ENCODE results near the gene DLGAP1.

Gene DLGAP1

GRCh38 chr18:4236940-4237663 lies 218.0 kb downstream of the DLGAP1 start:
- no peak for DNase-seq

- no peak for DNase-seq
Measured at GRCh38 chr18:4233468-4233867, 221.6 kb downstream of the DLGAP1 start.

GRCh38 chr18:4232656-4233055 lies 222.5 kb downstream of the DLGAP1 start:
- no peak for DNase-seq

GRCh38 chr18:4231260-4231659 lies 223.8 kb downstream of the DLGAP1 start:
- no peak for DNase-seq

- DNase-seq, result no peak
Measured at GRCh38 chr18:4230450-4231168, 224.5 kb downstream of the DLGAP1 start.

GRCh38 chr18:4224031-4224704 lies 230.9 kb downstream of the DLGAP1 start:
- DNase-seq, result no peak

GRCh38 chr18:4211111-4211837 lies 243.8 kb downstream of the DLGAP1 start:
- no peak for DNase-seq

- no peak for DNase-seq
Measured at GRCh38 chr18:4208366-4208765, 246.7 kb downstream of the DLGAP1 start.

- DNase-seq, result no peak
Measured at GRCh38 chr18:4207383-4207985, 247.6 kb downstream of the DLGAP1 start.

GRCh38 chr18:4204438-4204720 lies 250.7 kb downstream of the DLGAP1 start:
- DNase-seq, result no peak

- DNase-seq, result no peak
Measured at GRCh38 chr18:4203568-4204437, 251.3 kb downstream of the DLGAP1 start.

- no peak for DNase-seq
Measured at GRCh38 chr18:4200399-4200798, 254.7 kb downstream of the DLGAP1 start.

- no peak for DNase-seq
Measured at GRCh38 chr18:4198956-4199355, 256.2 kb downstream of the DLGAP1 start.

- no peak for DNase-seq
Measured at GRCh38 chr18:4196351-4196750, 258.8 kb downstream of the DLGAP1 start.

GRCh38 chr18:4193086-4193485 lies 262.0 kb downstream of the DLGAP1 start:
- no peak for DNase-seq

GRCh38 chr18:4181882-4182568 lies 273.1 kb downstream of the DLGAP1 start:
- DNase-seq, result no peak

GRCh38 chr18:4181086-4181485 lies 274.0 kb downstream of the DLGAP1 start:
- no peak for DNase-seq

GRCh38 chr18:4172196-4173100 lies 282.7 kb downstream of the DLGAP1 start:
- no peak for DNase-seq

- no peak for DNase-seq
Measured at GRCh38 chr18:4157352-4157751, 297.8 kb downstream of the DLGAP1 start.

- DNase-seq, result no peak
Measured at GRCh38 chr18:4146797-4147196, 308.3 kb downstream of the DLGAP1 start.
